HTR-8/SVneo (cell line): ENCODE results near the gene SERAC1.
"Not testable (repeated sequence)": the region's sequence is repeated elsewhere in the genome, so short reads cannot be mapped to it uniquely, and the experiment has no call there.

Source experiments
- DNase-seq: peaks from one replicate; pipeline ENCODE4 v3.0.0; 2011; ENCODE audit warnings: low spot score, mixed read lengths; ENCODE audit not compliant: insufficient read length
- FAIRE-seq: peaks from 2 replicates; lab custom pipeline; 2011; peaks lifted over from hg19 to GRCh38; lab: Jason Lieb, UNC

SERAC1 gene

DNA sequence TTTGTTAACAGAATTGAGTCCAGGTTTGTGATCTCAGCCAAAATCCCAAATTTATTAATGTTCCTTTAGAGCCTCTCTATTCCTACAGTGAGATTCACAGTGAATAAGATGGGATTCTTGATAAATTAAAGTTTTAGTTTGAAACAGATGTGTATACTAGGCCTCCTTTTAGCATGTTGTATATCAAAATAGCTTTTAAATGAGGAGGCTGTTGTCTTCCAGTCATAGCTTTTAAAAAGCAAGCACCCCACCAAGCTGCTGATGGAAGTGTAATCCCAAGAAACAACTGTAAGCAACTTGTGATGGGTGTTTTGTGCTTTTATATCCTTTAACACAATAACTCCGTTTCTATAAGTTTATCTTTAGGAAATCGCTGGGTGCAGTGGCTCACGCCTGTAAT is 7.0 kb upstream of the SERAC1 start:
- DNase-seq (no peak), FAIRE-seq (no peak)

DNA sequence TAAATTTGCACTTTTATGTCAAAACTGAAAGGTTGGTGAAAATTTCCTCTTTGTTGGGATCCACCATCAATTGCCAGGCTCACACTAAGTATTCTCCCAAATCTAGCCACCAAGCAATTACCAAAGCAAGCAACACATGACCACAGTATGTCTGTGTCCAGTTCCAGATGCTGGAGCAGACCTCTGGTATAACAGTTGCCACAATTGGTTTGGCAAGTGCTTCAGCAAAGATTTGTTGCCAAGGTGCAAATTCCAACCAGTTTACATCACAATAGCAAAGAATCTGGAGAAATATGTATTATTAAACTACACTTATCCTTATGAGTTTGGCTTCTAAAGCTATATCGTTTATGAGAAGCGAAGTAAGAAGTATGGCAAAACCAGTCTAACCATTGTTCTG is 6.5 kb upstream of the SERAC1 start:
- FAIRE-seq (no peak), DNase-seq (no peak)

DNA sequence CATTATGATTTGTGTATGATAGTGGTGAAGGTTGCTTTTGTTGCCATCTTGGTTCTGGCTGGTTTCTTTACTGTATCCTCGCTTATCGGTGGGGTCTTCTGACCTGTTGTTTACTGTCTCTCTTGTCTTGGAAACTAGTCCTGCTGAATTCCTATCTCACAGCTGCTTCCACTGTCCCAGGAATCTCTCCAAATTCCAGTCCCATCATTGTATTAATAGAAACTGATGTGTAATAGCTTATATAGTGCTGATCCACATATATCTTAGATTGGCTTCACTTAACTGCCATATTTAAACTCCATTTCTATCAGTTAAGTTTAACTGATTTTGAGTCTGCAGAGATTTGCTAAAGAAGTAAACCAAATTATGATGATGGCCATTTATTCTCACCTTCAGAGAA is 6.0 kb upstream of the SERAC1 start:
- FAIRE-seq = no peak

DNA sequence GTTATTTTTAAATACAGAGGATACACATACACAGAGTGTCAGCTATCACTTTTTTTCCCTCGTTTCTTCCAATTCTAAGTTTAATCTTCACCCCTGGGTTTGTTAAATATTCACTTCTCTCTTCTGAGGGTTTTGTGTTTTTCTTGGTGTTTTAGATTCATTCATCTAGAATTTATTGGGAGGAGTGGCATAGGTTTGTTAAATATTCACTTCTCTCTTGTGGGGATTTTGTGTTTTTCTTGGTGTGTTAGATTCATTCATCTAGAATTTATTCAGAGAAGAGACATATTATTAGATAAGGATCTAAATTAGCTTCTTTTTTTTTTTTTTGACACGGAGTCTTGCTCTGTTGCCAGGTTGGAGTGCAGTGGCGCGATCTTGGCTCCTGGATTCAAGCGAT is 3.9 kb upstream of the SERAC1 start:
- DNase-seq = no peak
- no peak for FAIRE-seq

More for the DNA sequence above, 6.0 kb upstream of the SERAC1 start:
- no peak for DNase-seq

DNA sequence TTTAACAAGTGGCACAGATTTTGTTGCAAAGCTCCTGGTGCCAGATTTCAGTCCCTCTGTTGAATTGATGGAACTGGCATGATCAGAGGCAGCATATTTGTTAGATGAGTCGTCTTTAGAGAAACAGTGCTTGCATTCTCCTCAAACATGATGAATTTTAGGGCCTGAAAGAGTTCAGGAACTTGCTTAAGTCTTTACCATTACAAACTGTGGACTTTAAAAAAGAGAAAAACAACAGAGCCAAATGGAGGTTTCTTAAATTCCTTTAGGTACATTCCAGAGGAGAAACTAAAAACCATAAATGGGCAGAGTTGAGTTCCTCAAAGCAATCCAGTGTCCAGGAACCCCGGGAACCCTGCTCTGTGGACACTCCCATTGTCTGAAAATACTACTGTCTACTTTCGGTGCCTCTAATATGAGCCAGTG is 2.6 kb upstream of the SERAC1 start:
- peak; percentile 40 for DNase-seq
- no peak for FAIRE-seq

DNA sequence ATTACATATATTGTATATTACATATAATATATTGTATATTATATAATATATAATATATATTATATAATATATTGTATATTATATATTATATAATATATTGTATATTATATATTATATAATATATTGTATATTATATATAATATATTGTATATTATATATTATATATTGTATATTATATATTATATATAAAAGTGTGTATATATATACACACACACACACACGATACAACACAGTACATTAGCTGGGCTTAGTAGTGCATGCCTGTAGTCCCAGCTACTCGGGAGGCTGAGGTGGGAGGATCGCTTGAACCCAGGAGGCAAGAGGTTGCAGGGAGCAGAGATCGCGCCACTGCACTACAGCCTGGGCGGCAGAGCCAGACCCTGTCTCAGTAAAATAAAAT is 1.6 kb upstream of the SERAC1 start:
- DNase-seq, FAIRE-seq: not testable (repeated sequence)

DNA sequence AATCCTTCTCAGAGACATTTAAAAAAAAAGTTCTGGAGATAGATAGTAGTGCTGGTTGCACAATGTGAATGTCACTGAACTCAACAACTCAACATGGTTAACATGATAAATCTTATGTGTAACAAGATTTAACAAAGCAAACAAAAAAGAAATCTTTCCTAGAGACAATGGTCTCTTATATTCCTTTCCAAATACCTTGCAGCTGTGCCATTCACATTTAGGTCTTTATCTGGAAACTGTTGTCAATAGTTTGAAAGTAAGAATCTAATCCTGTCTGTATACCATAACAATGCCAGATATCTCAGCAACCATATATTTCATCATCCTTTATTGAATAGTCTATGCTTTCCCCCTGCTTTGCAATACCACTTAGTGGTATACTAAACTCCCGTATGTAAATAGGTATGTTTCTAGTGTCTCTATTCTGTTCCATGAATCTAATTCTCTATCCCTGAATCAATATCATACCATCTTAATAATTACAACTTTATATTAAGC is 2.1 kb downstream of the SERAC1 start:
- no peak for FAIRE-seq
- DNase-seq = no peak

DNA sequence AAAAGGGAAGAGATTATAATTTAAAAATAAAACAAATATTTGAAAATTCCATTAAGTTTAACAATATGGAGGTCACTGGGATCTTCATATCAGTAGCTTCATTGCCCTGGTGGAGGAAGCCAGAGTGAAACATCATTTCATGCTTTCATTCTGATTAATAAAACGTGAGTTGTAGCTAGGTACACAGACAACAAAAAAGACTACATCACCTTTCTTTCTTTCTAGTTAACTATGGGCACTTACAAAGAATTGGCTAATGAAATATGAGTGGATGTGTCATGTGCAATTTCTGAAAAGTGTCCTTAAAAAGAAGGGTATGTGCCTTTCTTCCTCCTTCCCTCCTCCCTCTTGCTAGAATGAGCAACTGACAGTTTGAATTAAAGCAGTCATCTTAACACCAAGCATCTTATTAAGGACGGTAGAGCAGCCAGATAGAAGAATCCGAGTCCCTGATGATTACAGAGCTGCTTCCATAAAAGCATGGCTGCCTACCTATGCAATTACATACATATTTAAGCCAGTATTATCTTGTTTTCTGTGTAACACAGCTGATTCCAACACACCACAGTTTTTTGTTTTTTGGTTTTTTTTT is 3.4 kb downstream of the SERAC1 start:
- DNase-seq (no peak), FAIRE-seq (no peak)

DNA sequence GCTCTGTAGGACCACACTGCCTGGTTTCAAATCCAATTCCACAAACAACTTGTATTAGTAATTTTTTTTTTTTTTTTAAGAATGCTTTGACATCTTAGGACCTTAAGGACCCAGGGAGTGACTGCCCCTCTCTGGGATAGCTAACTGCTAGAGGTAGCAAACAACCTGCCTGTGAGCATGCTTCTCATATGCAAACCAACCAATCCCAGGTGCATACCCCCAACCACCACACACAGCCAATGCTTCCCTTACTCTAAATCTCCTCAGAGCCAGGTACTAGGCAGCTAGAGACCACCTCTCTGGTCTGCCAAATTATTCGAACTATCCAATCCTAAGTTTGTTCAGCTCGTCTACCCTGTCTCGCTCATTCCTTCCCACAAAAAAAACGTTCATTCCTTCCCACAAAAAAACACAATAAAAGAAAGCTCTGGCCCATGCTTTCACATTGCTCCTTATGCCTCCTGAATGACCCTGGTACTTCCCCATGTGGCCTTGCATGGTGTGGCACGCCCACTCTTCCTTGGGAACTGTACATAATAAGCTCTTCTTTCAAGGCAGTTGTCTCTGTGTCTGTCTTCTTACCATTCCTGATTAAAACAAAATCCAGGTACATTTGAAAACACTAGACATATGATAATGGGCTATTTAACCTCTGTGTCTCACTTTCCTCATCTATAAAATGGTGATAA is 6.4 kb downstream of the SERAC1 start:
- no peak for DNase-seq
- no peak for FAIRE-seq

DNA sequence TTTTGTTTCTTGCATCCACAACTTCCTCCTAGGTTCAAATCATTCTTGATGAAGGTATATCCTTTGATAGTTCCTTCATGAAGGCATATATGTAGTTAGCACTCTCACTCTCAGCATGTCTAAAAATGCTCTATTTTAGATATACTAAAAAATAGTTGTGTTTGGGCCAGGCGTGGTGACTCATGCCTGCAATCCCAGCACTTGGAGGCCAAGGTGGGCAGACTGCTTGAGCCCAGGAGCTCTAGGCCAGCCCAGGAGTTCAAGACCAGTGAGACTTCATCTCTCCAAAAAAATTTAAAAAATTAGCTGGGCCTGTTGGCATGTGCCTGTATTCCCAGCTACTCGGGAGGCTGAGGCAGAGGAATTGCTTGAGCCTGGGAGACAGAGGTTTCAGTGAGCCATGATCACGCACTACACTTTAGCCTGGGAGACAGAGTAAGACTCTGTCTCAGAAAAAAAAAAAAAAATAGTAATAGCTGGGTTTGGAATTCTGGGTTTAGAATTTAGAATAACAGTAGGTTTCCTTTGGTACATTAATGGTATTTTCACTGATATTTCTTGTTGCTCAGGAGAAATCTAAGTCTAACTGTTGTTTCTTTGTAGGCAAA is 7.0 kb downstream of the SERAC1 start:
- FAIRE-seq (no peak), DNase-seq (no peak)

DNA sequence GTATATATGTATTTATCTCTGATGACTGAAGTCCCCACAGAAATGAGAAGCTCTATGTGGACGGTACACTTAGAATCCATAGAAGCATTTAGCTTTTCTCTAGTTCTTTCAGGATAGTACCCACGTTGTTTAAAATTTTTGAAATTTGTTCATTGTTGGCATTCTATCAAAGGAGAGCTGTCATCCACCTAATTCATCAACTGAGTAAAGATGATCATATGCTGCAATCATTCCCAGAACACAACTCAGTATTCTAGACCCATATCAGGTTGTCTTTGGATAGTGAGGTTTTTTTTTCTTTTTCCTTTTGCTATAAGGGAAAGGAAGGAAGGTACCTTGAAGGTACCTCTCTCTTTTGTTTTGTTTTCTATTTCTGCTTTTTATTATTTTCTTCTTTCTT is 9.3 kb downstream of the SERAC1 start:
- FAIRE-seq (no peak), DNase-seq (no peak)

DNA sequence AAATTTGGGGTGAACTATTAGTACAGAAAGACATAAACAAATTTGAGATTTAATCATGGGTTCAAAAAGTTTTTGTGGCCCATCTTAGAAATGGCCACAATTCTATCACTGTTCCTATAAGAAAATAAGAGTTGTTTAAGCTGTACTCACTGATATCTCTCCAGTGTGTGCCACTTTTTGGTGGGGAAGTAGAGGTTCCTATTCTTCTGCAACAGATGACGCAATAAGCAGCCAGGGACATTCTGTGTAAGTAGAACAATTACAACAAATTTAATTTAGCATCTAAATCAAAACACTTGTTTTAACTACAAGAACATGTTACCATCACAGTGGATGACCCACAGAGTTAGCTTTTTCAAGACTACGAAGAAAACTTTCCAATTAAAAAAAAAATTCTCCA is 9.9 kb downstream of the SERAC1 start:
- no peak for FAIRE-seq
- no peak for DNase-seq

DNA sequence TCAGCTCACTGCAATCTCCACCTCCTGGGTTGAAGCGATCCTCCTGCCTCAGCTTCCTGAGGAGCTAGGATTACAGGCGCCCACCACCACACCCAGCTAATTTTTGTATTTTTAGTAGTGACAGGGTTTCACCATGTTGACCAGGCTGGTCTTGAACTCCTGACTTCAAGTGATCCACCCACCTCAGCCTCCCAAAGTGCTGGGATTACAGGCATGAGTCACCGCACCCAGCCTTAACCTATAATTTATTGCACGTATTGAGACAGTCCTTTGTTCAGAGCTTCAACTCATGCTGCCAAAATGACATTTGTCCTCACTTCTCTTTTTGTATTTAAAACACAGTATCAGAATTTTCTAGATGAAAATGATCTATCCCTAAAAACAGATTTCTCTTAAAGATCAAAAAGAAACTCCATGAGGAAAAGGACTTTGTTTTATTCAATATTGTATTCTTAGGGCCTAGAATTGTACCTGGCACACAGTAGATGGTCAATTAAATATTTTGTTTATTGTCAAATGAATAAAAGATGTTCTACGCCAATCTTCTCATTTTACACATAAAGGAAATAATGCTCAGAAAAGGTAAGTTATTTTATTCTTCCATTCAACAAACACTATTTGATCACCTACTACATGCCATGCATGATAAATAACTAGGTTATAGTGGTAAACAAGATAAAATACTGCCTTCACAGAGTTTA is 10.8 kb downstream of the SERAC1 start:
- FAIRE-seq = no peak
- DNase-seq = no peak

DNA sequence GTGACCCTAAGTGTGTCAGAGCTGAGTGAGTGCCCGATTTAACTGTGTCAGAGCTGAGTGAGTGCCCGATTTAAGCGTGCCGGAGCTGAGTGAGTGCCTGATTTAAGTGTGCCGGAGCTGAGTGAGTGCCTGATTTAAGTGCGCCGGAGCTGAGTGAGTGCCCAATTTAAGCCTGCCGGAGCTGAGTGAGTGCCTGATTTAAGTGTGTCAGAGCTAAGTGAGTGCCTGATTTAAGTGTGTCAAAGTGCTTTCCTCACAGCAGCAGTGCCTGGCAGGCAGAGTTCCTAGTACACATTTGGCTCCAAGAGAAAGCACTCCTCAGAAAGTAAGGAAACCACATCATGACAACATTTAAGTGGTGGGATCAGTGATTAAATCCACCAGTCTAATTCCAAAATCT is 13.2 kb downstream of the SERAC1 start:
- DNase-seq (no peak), FAIRE-seq (no peak)

DNA sequence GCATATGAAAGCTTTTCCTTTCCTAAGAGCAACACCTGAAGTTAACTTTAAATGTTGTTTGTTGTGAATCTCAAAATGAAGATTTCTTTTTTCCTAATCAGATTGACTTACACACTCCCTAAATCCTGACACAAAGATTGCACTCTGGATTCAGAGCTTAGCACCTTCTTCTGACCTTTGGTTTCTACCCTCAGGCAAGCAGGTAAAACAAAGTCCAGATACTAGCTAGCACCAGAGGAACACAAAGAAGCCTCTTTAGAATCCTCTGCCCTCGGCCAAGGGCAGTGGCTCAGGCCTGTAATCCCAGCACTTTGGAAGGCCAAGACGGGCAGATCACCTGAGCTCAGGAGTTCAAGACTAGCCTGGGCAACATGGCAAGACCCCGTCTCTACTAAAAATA is 14.5 kb downstream of the SERAC1 start:
- DNase-seq (no peak), FAIRE-seq (no peak)

DNA sequence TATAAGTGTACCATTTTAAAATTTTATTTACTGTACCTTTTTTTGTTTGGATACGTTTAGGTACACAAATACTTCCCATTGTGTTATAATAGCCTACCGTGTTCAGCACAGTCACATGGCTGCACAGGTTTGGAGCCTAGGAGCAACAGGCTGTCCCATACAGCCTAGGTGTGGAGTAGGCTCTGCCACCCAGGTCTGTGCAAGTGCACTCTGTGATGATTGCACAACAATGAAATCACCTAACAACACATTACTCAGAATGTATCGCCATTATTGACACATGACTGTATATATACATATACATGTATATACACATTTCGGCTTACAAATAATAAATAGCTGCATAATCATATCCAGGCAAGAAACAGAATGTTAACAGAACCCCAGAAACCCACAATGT is 15.4 kb downstream of the SERAC1 start:
- FAIRE-seq (no peak), DNase-seq (no peak)

DNA sequence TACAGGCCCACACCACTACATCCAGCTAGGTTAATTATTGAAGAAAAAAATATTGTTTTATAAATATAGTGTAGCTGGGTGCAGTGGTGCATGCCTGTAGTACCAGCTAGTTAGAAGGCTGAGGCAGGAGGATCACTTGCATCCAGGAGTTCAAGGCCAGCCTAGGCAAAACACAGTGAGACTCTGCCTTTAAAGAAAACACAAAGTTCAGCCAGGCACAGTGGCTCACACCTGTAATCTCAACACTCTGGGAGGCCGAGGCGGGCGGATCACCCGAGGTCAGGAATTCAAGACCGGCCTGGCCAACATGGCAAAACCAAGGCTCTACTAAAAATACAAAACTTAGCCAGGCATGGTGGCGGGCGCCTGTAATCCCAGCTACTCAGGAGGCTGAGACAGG is 16.0 kb downstream of the SERAC1 start:
- DNase-seq, FAIRE-seq: not testable (repeated sequence)

DNA sequence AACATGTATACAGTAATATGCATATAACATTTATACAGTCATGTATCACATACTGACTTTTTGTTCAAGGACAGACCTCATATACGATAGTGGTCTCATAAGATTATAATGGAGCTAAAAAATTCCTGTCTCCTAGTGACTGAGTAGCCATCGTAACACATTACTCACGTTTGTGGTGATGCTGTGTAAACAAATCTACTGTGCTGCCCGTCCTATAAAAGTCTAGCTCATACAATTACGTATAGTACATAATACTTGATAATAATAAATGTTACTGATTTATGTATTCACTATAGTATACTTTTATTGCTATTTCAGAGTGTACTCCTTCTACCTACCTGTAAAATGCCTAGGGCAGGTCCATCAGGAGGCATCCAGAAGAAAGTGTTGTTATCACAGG is 17.4 kb downstream of the SERAC1 start:
- no peak for DNase-seq
- FAIRE-seq = peak; percentile 26

DNA sequence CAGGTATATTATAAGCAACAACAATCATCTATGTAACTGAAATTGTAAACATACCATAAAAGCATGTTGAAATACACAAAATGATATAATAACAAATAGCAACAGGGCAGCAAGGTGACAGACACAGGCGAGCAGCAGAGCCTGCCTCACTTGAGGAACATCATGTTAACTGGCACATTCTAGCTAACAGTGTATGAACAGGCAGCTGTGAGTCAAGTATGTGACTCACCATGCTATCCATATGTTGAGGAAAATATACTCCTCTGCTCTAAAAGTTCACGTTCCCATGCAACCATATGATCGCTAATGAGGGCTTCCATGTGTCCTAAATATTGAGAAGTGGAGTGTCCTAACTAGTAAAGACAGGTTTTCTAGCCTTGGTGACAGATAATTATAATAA is 18.4 kb downstream of the SERAC1 start:
- DNase-seq (no peak), FAIRE-seq (peak; percentile 46)

DNA sequence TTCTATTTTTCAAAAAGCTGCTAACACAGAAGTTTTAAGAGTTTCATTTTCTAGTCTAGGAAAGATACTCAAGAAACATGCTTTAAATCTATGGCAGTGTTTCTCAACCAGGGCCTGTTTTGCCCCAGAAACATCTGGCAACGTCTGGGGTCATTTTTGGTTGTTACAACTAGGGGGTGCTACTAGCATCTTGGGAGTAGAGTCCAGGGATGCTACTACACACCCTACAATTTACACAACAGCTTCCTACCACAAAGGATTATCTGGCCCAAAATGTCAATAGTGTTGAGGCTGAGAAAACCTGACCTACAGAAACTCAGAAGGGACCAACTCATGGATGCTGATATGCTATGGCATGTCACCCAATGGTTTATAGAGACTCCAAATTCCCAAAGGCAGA is 24.4 kb downstream of the SERAC1 start:
- DNase-seq (no peak), FAIRE-seq (no peak)

DNA sequence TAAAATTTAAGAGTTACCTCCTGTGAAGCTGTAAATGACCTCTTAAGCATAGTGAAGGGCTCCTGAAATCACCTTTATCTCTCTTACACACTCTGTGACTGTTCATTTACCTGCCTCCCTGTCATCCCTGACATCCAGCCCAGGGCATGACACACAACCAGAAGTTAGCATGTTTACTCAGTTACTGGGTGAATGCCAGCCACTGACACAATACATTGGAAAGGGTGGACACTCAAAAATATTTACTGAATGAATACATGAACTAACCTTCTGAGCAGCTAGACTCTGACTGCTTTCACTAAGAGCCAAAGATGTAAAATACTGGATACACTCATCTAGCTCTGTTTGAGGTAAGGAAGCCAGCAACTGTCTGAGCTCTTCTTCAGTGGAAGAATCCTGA is 25.3 kb downstream of the SERAC1 start:
- FAIRE-seq (no peak), DNase-seq (no peak)
